GM23338 (cell line): Measurements from ENCODE around the gene SEMA6B. TPM values are rescaled to one million over a fixed set of nuclear protein-coding genes. Genes with fewer than 3 reads are reported as not detected.

Source experiments
- ATAC-seq: fragments of 200-7000 bp; cut with Tn5 transposase; 3 replicates; pipeline ENCODE4 v1.9.1; 2020
- DNase-seq: peaks from one replicate; pipeline ENCODE4 v3.0.0-alpha.2; 2015; ENCODE audit warnings: low spot score
- H2AFZ ChIP-seq: fragments of 200-600 bp; sonication (generic); 2 replicates; pipeline ENCODE4 v1.8.0; 2016; ENCODE audit warnings: antibody characterized with exemption, mild to moderate bottlenecking, moderate library complexity
- H3F3A ChIP-seq: fragments of 200-600 bp; sonication (generic); replicated peaks from 2 replicates; pipeline ENCODE4 v1.8.0; 2017; ENCODE audit warnings: antibody characterized with exemption, mixed run types, low read depth
- H3K27ac ChIP-seq: fragments of 200-600 bp; sonication (generic); 2 replicates; pipeline ENCODE4 v1.6.1; 2016; ENCODE audit warnings: low read depth
- H3K27me3 ChIP-seq: fragments of 200-600 bp; sonication (generic); 2 replicates; pipeline ENCODE4 v1.8.0; 2016; ENCODE audit warnings: mild to moderate bottlenecking, mixed run types, moderate library complexity; ENCODE audit not compliant: insufficient read depth
- H3K36me3 ChIP-seq: fragments of 200-600 bp; sonication (generic); 2 replicates; pipeline ENCODE4 v1.8.0; 2016; ENCODE audit warnings: mild to moderate bottlenecking; ENCODE audit not compliant: insufficient read depth
- H3K4me1 ChIP-seq: fragments of 200-600 bp; sonication (generic); 2 replicates; pipeline ENCODE4 v1.8.0; 2016; ENCODE audit warnings: mild to moderate bottlenecking, moderate library complexity; ENCODE audit not compliant: insufficient read depth
- H3K4me2 ChIP-seq: fragments of 200-600 bp; sonication (generic); 2 replicates; pipeline ENCODE4 v1.7.1; 2017; ENCODE audit warnings: mixed run types
- H3K4me3 ChIP-seq: fragments of 200-600 bp; sonication (generic); 2 replicates; pipeline ENCODE4 v1.6.1; 2016; ENCODE audit warnings: mixed run types
- H3K79me2 ChIP-seq: fragments of 200-600 bp; sonication (generic); replicated peaks from 2 replicates; pipeline ENCODE4 v1.8.0; 2017; ENCODE audit warnings: mild to moderate bottlenecking; ENCODE audit not compliant: insufficient read depth
- H3K9me2 ChIP-seq: fragments of 200-600 bp; sonication (generic); 2 replicates; pipeline ENCODE4 v1.8.0; 2017; ENCODE audit not compliant: insufficient read depth
- H4K20me1 ChIP-seq: fragments of 200-600 bp; sonication (generic); replicated peaks from 2 replicates; pipeline ENCODE4 v1.8.0; 2017; ENCODE audit warnings: mild to moderate bottlenecking; ENCODE audit not compliant: insufficient read depth
- H3K27ac Mint-ChIP-seq: 2 replicates; pipeline ENCODE4 v1.8.0; 2020; ENCODE audit warnings: inconsistent platforms, mild to moderate bottlenecking, moderate library complexity, mixed read lengths
- H3K27me3 Mint-ChIP-seq: 3 replicates; pipeline ENCODE4 v1.8.0; 2022; ENCODE audit warnings: low read depth, mild to moderate bottlenecking, moderate library complexity, mixed read lengths, inconsistent platforms; ENCODE audit not compliant: insufficient read depth, poor library complexity
- H3K36me3 Mint-ChIP-seq: 3 replicates; pipeline ENCODE4 v1.8.0; 2021; ENCODE audit warnings: low read depth, mild to moderate bottlenecking, inconsistent platforms, moderate library complexity, mixed read lengths
- H3K4me1 Mint-ChIP-seq: 3 replicates; pipeline ENCODE4 v1.8.0; 2020; ENCODE audit warnings: mild to moderate bottlenecking, inconsistent platforms, mixed read lengths
- H3K4me3 Mint-ChIP-seq: 3 replicates; pipeline ENCODE4 v1.8.0; 2021; ENCODE audit warnings: moderate library complexity, mild to moderate bottlenecking, inconsistent platforms, mixed read lengths
- H3K9me3 Mint-ChIP-seq: 3 replicates; pipeline ENCODE4 v1.8.0; 2020; ENCODE audit warnings: moderate library complexity, mild to moderate bottlenecking, inconsistent platforms, mixed read lengths
- EZH2phosphoT487 ChIP-seq: fragments of 200-600 bp; sonication (generic); IDR thresholded peaks from one replicate; pipeline ENCODE4 v1.8.1; 2018; ENCODE audit warnings: antibody characterized with exemption; ENCODE audit not compliant: unreplicated experiment
- polyA plus RNA-seq: library from polyadenylated mRNA; unstranded; fragments of >200 nt; fragmentation: Nextera tagmentation; extraction: Ambion mirVana; gene quantifications from 2 replicates; pipeline ENCODE4 v1.2.1, GENCODE V29; 2016
- total RNA-seq: library from RNA; depleted of rRNA; stranded (reverse); fragments of >200 nt; shearing (Covaris generic); gene quantifications from 2 replicates; pipeline ENCODE4 v1.2.3, GENCODE V29; 2014
- TF ChIP-seq, protein P1 (sequence below): fragments of 250-450 bp; sonication (Bioruptor Pico); IDR thresholded peaks from 2 replicates; pipeline ENCODE4 v1.5.0; 2020; ENCODE audit warnings: mild to moderate bottlenecking, moderate library complexity
- TF ChIP-seq, protein P2 (sequence below): IDR thresholded peaks from one replicate; pipeline ENCODE4 v1.6.1; 2018; ENCODE audit warnings: antibody characterized with exemption; ENCODE audit not compliant: unreplicated experiment
- TF ChIP-seq, protein P3 (sequence below), 2 experiments: fragments of 200-600 bp in 1 of 2; sonication (generic) in 1 of 2; conservative IDR thresholded peaks; 2 replicates each; pipeline versions ENCODE4 v1.5.1 to v1.6.1; 2016 to 2017; ENCODE audit warnings: antibody characterized with exemption in 2 of 2, low read depth in 2 of 2, mild to moderate bottlenecking in 2 of 2, moderate library complexity in 1 of 2

Gene SEMA6B
- total and polyA plus RNA-seq, 2 experiments from 2014 or later = 5.3 to 42.7 TPM

DNA sequence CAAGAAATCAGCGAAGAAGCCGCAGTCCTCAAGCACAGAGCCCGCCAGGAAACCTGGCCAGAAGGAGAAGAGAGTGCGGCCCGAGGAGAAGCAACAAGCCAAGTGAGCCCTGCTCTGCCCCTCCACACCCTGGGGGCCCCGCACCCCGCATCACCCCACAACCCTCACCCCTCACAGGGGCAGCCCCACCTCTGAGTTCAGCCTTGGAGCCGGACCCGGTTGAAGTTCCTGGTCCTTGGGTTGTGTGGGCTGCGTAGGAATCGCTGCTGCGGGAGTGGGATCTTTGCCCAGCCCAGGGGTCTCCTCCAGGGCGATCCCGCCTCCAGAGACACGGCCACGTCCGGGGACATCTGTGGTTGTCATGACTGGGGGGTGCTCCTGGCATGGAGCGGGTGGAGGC is 63.2 kb downstream of the SEMA6B start (continued):
- TF ChIP-seq, protein P1, sequence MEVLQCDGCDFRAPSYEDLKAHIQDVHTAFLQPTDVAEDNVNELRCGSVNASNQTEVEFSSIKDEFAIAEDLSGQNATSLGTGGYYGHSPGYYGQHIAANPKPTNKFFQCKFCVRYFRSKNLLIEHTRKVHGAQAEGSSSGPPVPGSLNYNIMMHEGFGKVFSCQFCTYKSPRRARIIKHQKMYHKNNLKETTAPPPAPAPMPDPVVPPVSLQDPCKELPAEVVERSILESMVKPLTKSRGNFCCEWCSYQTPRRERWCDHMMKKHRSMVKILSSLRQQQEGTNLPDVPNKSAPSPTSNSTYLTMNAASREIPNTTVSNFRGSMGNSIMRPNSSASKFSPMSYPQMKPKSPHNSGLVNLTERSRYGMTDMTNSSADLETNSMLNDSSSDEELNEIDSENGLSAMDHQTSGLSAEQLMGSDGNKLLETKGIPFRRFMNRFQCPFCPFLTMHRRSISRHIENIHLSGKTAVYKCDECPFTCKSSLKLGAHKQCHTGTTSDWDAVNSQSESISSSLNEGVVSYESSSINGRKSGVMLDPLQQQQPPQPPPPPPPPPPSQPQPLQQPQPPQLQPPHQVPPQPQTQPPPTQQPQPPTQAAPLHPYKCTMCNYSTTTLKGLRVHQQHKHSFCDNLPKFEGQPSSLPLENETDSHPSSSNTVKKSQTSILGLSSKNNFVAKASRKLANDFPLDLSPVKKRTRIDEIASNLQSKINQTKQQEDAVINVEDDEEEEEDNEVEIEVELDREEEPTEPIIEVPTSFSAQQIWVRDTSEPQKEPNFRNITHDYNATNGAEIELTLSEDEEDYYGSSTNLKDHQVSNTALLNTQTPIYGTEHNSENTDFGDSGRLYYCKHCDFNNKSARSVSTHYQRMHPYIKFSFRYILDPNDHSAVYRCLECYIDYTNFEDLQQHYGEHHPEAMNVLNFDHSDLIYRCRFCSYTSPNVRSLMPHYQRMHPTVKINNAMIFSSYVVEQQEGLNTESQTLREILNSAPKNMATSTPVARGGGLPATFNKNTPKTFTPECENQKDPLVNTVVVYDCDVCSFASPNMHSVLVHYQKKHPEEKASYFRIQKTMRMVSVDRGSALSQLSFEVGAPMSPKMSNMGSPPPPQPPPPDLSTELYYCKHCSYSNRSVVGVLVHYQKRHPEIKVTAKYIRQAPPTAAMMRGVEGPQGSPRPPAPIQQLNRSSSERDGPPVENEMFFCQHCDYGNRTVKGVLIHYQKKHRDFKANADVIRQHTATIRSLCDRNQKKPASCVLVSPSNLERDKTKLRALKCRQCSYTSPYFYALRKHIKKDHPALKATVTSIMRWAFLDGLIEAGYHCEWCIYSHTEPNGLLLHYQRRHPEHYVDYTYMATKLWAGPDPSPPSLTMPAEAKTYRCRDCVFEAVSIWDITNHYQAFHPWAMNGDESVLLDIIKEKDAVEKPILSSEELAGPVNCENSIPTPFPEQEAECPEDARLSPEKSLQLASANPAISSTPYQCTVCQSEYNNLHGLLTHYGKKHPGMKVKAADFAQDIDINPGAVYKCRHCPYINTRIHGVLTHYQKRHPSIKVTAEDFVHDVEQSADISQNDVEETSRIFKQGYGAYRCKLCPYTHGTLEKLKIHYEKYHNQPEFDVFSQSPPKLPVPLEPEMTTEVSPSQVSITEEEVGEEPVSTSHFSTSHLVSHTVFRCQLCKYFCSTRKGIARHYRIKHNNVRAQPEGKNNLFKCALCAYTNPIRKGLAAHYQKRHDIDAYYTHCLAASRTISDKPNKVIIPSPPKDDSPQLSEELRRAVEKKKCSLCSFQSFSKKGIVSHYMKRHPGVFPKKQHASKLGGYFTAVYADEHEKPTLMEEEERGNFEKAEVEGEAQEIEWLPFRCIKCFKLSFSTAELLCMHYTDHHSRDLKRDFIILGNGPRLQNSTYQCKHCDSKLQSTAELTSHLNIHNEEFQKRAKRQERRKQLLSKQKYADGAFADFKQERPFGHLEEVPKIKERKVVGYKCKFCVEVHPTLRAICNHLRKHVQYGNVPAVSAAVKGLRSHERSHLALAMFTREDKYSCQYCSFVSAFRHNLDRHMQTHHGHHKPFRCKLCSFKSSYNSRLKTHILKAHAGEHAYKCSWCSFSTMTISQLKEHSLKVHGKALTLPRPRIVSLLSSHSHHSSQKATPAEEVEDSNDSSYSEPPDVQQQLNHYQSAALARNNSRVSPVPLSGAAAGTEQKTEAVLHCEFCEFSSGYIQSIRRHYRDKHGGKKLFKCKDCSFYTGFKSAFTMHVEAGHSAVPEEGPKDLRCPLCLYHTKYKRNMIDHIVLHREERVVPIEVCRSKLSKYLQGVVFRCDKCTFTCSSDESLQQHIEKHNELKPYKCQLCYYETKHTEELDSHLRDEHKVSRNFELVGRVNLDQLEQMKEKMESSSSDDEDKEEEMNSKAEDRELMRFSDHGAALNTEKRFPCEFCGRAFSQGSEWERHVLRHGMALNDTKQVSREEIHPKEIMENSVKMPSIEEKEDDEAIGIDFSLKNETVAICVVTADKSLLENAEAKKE (CRISPR knock-in tag) = no peak
- TF ChIP-seq EZH2phosphoT487 = no peak

DNA sequence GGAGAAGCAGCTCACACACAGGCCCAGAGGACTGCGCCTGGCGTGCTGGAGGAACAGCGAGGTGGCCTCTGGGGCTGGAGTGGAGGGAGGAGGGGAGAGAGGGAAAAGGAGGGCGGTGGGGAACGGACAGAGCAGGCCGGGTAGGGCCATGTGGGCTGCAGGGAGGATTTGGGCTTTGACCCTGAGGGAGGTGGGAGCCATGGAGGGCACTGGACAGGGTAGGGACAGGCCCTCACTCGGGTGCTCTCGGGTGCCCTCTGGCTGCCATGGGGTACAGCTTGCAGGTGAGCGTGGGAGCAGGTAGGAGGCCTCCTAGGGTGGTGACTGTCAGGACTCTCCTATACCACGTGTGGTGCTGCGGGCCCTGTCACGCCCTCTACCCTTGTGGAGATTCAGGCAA is 64.0 kb downstream of the SEMA6B start:
- no peak overlapping the region for H3K27ac ChIP-seq
- no peak overlapping the region for H3K4me2 ChIP-seq
- no peaks in the 10 kb centered on the region for H3K9me2 ChIP-seq
- Mint-ChIP-seq H3K27ac (no peak overlapping the region), H3K27me3 (no peaks in the 10 kb centered on the region), H3K4me3 (no peak overlapping the region), H3K4me1 (no peaks in the 10 kb centered on the region), H3K36me3 (peaks cover 28% of the 10 kb centered on the region), H3K9me3 (no peaks in the 10 kb centered on the region)
- peaks cover 14% of the 10 kb centered on the region; the same call in 1 of the 2 replicates for H3K36me3 ChIP-seq
- H3K4me1 ChIP-seq = no peaks in the 10 kb centered on the region
- no peaks in the 10 kb centered on the region for H3K79me2 ChIP-seq
- ATAC-seq (peak; percentile 80), DNase-seq (peak; percentile 44)
- 0 out of 2 replicates have a peak, but pooled peaks cover 7% of the 10 kb centered on the region for H3F3A ChIP-seq
- no peaks in the 10 kb centered on the region; the same call in 1 of the 2 replicates for H4K20me1 ChIP-seq
- H3K27me3 ChIP-seq = no peaks in the 10 kb centered on the region
- no peak overlapping the region for H2AFZ ChIP-seq
- H3K4me3 ChIP-seq = no peak overlapping the region
- TF ChIP-seq, protein P2, sequence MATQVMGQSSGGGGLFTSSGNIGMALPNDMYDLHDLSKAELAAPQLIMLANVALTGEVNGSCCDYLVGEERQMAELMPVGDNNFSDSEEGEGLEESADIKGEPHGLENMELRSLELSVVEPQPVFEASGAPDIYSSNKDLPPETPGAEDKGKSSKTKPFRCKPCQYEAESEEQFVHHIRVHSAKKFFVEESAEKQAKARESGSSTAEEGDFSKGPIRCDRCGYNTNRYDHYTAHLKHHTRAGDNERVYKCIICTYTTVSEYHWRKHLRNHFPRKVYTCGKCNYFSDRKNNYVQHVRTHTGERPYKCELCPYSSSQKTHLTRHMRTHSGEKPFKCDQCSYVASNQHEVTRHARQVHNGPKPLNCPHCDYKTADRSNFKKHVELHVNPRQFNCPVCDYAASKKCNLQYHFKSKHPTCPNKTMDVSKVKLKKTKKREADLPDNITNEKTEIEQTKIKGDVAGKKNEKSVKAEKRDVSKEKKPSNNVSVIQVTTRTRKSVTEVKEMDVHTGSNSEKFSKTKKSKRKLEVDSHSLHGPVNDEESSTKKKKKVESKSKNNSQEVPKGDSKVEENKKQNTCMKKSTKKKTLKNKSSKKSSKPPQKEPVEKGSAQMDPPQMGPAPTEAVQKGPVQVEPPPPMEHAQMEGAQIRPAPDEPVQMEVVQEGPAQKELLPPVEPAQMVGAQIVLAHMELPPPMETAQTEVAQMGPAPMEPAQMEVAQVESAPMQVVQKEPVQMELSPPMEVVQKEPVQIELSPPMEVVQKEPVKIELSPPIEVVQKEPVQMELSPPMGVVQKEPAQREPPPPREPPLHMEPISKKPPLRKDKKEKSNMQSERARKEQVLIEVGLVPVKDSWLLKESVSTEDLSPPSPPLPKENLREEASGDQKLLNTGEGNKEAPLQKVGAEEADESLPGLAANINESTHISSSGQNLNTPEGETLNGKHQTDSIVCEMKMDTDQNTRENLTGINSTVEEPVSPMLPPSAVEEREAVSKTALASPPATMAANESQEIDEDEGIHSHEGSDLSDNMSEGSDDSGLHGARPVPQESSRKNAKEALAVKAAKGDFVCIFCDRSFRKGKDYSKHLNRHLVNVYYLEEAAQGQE = no peak
- TF ChIP-seq, protein P3, sequence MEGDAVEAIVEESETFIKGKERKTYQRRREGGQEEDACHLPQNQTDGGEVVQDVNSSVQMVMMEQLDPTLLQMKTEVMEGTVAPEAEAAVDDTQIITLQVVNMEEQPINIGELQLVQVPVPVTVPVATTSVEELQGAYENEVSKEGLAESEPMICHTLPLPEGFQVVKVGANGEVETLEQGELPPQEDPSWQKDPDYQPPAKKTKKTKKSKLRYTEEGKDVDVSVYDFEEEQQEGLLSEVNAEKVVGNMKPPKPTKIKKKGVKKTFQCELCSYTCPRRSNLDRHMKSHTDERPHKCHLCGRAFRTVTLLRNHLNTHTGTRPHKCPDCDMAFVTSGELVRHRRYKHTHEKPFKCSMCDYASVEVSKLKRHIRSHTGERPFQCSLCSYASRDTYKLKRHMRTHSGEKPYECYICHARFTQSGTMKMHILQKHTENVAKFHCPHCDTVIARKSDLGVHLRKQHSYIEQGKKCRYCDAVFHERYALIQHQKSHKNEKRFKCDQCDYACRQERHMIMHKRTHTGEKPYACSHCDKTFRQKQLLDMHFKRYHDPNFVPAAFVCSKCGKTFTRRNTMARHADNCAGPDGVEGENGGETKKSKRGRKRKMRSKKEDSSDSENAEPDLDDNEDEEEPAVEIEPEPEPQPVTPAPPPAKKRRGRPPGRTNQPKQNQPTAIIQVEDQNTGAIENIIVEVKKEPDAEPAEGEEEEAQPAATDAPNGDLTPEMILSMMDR (conservative IDR thresholded peaks at IDR 0.05; ENCODE audit: low read depth in 2 of 2) = peak; percentile 31 to 65
